T-helper 22 cell (primary cell): ENCODE data around the gene MAP2.

Experiments used
- DNase-seq: peaks from one replicate; pipeline ENCODE4 v3.0.0-alpha.2; 2020; ENCODE audit warnings: low read depth

The MAP2 gene

GRCh38 chr2:209423562-209424198, at the start of gene MAP2:
Gene MAP2 (plus strand): TSS chr2:209424047. CDS start chr2:209653171, 229,124 bp downstream.
- DNase-seq = no peak

GRCh38 chr2:209376686-209377085, 47.2 kb upstream of the MAP2 start:
- DNase-seq = no peak

- no peak for DNase-seq
Observed at GRCh38 chr2:209380293-209380692, 43.6 kb upstream of the MAP2 start.

GRCh38 chr2:209381091-209381490, 42.8 kb upstream of the MAP2 start:
- DNase-seq = no peak

GRCh38 chr2:209382775-209383174, 41.1 kb upstream of the MAP2 start:
- DNase-seq = no peak

GRCh38 chr2:209383212-209383611, 40.6 kb upstream of the MAP2 start:
- no peak for DNase-seq

- DNase-seq = no peak
Observed at GRCh38 chr2:209387389-209387788, 36.5 kb upstream of the MAP2 start.

GRCh38 chr2:209388446-209389037, 35.3 kb upstream of the MAP2 start:
- DNase-seq = no peak

GRCh38 chr2:209389171-209389618, 34.7 kb upstream of the MAP2 start:
- no peak for DNase-seq

GRCh38 chr2:209390839-209391238, 33.0 kb upstream of the MAP2 start:
- DNase-seq = no peak

GRCh38 chr2:209391776-209392401, 32.0 kb upstream of the MAP2 start:
- DNase-seq = no peak

GRCh38 chr2:209395229-209395628, 28.6 kb upstream of the MAP2 start:
- DNase-seq = no peak

GRCh38 chr2:209395652-209396051, 28.2 kb upstream of the MAP2 start:
- no peak for DNase-seq

GRCh38 chr2:209398463-209398862, 25.4 kb upstream of the MAP2 start:
- DNase-seq = no peak

GRCh38 chr2:209401788-209402187, 22.1 kb upstream of the MAP2 start:
- DNase-seq = no peak

- no peak for DNase-seq
Observed at GRCh38 chr2:209411296-209411695, 12.6 kb upstream of the MAP2 start.

GRCh38 chr2:209411718-209412117, 12.1 kb upstream of the MAP2 start:
- DNase-seq = no peak

- DNase-seq = no peak
Observed at GRCh38 chr2:209413311-209414014, 10.4 kb upstream of the MAP2 start.

GRCh38 chr2:209416913-209417312, 6.9 kb upstream of the MAP2 start:
- DNase-seq = no peak

- DNase-seq = no peak
Observed at GRCh38 chr2:209422191-209422754, 1.6 kb upstream of the MAP2 start.

- DNase-seq = no peak
Observed at GRCh38 chr2:209424199-209424701, 403 bp downstream of the MAP2 start.

GRCh38 chr2:209424781-209425470, 1.1 kb downstream of the MAP2 start:
- no peak for DNase-seq
